ENCODE measurements around the gene TCF3. TPM values are rescaled to one million over a fixed set of nuclear protein-coding genes. Genes with fewer than 3 reads are reported as not detected.

TCF3 gene
- total and polyA plus RNA-seq, 10 of the 15 experiments (the other 5 are each of a cell fraction or from before 2014, with no cell fraction given), result 6.7 to 282 (median 70.7) TPM

DNA sequence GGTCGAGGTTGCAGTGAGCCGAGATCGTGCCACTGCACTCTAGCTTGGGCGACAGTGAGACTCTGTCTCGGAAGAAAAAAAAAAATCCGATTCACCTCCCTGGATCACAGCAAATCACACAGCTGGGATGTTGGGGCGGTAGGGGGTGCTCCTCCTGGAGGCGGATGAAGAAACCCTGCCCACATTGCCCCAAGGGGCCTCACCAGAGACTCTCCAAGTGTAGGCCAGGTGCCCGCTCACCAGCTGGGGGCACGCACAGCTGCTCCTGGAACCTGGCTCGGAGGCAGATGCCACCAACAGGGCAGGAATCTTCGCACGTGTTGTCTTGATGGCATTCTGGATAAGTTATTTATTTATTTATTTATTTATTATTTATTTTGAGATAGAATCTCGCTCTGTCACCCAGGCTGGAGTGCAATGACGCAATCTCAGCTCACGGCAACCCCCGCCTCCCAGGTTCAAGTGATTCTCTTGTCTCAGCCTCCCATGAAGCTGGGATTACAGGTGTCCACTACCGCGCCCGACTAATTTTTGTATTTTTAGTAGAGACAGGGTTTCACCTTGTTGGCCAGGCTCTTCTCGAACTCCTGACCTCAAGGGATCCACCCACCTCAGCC, 50.2 kb downstream of the TCF3 start (continued):
- TF ChIP-seq, protein P1, sequence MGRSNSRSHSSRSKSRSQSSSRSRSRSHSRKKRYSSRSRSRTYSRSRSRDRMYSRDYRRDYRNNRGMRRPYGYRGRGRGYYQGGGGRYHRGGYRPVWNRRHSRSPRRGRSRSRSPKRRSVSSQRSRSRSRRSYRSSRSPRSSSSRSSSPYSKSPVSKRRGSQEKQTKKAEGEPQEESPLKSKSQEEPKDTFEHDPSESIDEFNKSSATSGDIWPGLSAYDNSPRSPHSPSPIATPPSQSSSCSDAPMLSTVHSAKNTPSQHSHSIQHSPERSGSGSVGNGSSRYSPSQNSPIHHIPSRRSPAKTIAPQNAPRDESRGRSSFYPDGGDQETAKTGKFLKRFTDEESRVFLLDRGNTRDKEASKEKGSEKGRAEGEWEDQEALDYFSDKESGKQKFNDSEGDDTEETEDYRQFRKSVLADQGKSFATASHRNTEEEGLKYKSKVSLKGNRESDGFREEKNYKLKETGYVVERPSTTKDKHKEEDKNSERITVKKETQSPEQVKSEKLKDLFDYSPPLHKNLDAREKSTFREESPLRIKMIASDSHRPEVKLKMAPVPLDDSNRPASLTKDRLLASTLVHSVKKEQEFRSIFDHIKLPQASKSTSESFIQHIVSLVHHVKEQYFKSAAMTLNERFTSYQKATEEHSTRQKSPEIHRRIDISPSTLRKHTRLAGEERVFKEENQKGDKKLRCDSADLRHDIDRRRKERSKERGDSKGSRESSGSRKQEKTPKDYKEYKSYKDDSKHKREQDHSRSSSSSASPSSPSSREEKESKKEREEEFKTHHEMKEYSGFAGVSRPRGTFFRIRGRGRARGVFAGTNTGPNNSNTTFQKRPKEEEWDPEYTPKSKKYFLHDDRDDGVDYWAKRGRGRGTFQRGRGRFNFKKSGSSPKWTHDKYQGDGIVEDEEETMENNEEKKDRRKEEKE (IDR thresholded peaks at IDR 0.05), result no peak
- TF ChIP-seq, protein P2, sequence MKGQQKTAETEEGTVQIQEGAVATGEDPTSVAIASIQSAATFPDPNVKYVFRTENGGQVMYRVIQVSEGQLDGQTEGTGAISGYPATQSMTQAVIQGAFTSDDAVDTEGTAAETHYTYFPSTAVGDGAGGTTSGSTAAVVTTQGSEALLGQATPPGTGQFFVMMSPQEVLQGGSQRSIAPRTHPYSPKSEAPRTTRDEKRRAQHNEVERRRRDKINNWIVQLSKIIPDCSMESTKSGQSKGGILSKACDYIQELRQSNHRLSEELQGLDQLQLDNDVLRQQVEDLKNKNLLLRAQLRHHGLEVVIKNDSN (IDR thresholded peaks at IDR 0.05; ENCODE audit: borderline replicate concordance, extremely low read length, insufficient read depth, low read depth, low read length), result no peak
- no peak for TF ChIP-seq RAD51 (IDR thresholded peaks at IDR 0.05)
- TF ChIP-seq CBX3 (IDR thresholded peaks at IDR 0.05; ENCODE audit: borderline replicate concordance, low read depth), result no peak
- no peak for TF ChIP-seq LARP7 (IDR thresholded peaks at IDR 0.05)
- no peak for TF ChIP-seq ZNF622 (IDR thresholded peaks at IDR 0.05)

DNA sequence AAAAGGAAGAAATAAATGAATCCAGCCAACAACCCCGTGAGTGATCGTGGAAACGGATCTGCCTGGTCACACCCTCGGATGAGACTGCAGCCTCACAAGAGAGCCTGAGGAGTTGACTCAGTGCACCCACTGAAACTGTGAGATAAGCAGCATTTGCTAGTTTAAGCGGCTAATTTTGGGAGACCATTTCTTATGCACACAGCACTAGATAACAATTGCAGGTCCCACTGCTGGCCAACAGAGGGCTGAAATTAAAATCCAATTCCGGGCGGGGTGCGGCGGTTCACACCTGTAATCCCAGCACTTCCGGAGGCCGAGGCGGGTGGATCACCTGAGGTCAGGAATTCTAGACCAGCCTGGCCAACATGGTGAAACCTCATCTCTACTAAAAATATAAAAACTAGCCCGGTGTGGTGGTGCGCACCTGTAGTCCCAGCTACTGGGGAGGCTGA, 50.8 kb downstream of the TCF3 start:
- DNase-seq (ENCODE audit: low read depth, low spot score) (no peak), ATAC-seq (no peak), FAIRE-seq (no peak)
- Histone ChIP-seq H3K9me3 (replicated peaks; ENCODE audit: control insufficient read depth, insufficient read depth, low read length) (no peaks in the 10 kb centered on the region), H3K4me1 (ENCODE audit: control insufficient read depth, insufficient read depth, low read length) (peaks cover 9% of the 10 kb centered on the region), H3K79me2 (ENCODE audit: control insufficient read depth, insufficient read depth, low read length) (peaks cover 31% of the 10 kb centered on the region), H3K9ac (ENCODE audit: control insufficient read depth, insufficient read depth, low read length) (no peak overlapping the region), H2AFZ (ENCODE audit: control insufficient read depth, low read depth, low read length) (no peak overlapping the region), H3K27me3 (replicated peaks in 1 of 2; ENCODE audit: control insufficient read depth in 2 of 2, insufficient read depth in 2 of 2, low read length in 1 of 2) (no peaks in the 10 kb centered on the region), H3K27ac (ENCODE audit: control insufficient read depth, insufficient read depth) (no peak overlapping the region), H4K20me1 (ENCODE audit: control insufficient read depth, insufficient read depth) (no peaks in the 10 kb centered on the region), H3K4me2 (ENCODE audit: control insufficient read depth, insufficient read depth) (no peak overlapping the region), H3K4me3 (no peak overlapping the region), H3K36me3 (ENCODE audit: control insufficient read depth in 2 of 2, insufficient read depth in 2 of 2, low read length in 1 of 2) (peaks cover 6 to 18% of the 10 kb centered on the region in 2 experiments; a peak in 3 of 4 replicates)
- TF ChIP-seq, protein P3, sequence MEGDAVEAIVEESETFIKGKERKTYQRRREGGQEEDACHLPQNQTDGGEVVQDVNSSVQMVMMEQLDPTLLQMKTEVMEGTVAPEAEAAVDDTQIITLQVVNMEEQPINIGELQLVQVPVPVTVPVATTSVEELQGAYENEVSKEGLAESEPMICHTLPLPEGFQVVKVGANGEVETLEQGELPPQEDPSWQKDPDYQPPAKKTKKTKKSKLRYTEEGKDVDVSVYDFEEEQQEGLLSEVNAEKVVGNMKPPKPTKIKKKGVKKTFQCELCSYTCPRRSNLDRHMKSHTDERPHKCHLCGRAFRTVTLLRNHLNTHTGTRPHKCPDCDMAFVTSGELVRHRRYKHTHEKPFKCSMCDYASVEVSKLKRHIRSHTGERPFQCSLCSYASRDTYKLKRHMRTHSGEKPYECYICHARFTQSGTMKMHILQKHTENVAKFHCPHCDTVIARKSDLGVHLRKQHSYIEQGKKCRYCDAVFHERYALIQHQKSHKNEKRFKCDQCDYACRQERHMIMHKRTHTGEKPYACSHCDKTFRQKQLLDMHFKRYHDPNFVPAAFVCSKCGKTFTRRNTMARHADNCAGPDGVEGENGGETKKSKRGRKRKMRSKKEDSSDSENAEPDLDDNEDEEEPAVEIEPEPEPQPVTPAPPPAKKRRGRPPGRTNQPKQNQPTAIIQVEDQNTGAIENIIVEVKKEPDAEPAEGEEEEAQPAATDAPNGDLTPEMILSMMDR (IDR thresholded peaks at IDR 0.05 in 2 of 3, conservative IDR thresholded peaks at IDR 0.05 in 1 of 3; ENCODE audit: control insufficient read depth in 2 of 3, extremely low read depth in 1 of 3, insufficient read depth in 1 of 3, low read depth in 3 of 3, low read length in 3 of 3), result 0 out of 6 replicates have a peak, but pooled peaks of 2 of the 3 experiments have one; percentile 9
- no peak for TF ChIP-seq NBN (IDR thresholded peaks at IDR 0.05)
- no peak for TF ChIP-seq WRNIP1 (IDR thresholded peaks at IDR 0.05; ENCODE audit: borderline replicate concordance, low read depth, low read length)
- TF ChIP-seq IKZF1 (conservative IDR thresholded peaks at IDR 0.05), result no peak
- CTCF ChIA-PET, result no interaction called here
- SMC1A ChIA-PET (ENCODE audit: uncharacterized antibody, unreplicated experiment), result interaction anchor here (1.2 kb wide), 1 partner anchor 8 kb away, joined by 5 read pairs; no protein-coding TSS in a partner anchor
- in situ Hi-C loops (cut with MboI), result no loop called here
- intact Hi-C loops (cut with micrococcal nuclease; ENCODE audit: unreplicated experiment), result no loop called here
- POLR2A ChIA-PET, result interaction anchor here (0.6 to 1.3 kb wide), 2 partner anchors 9 to 229 kb away, joined by 3 to 4 read pairs; partner anchors contain the start of gene MBD3
- RAD21 ChIA-PET (ENCODE audit: unreplicated experiment), result no interaction called here
- 89% methylated on average over 14 of the region's 14 CpGs for WGBS (ENCODE audit: insufficient coverage, insufficient replicate concordance, low lambda C conversion rate, missing lambda C conversion rate)
- BruUV-seq (replicated peaks), result no TSS peak

Measured in GM12878 (cell line).